GM19328 (cell line): Measurements from ENCODE around the gene TAF4B.
"Not testable (repeated sequence)": the region's sequence is repeated elsewhere in the genome, so short reads cannot be mapped to it uniquely, and the experiment has no call there.

ENCODE experiments used
- ATAC-seq: cut with Tn5 transposase; IDR thresholded peaks from one replicate; pipeline ENCODE4 v1.9.1; 2021; ENCODE audit warnings: mild to moderate bottlenecking, moderate library complexity; ENCODE audit not compliant: unreplicated experiment

Gene TAF4B

GRCh38 chr18:26230497-26230896 lies 4.3 kb downstream of the TAF4B start:
- ATAC-seq: no peak

GRCh38 chr18:26233208-26233607 lies 7.0 kb downstream of the TAF4B start:
- ATAC-seq: no peak

- ATAC-seq: not testable (repeated sequence)
These were observed 11.1 kb downstream of the TAF4B start for GRCh38 chr18:26237363-26237762.

- ATAC-seq: not testable (repeated sequence)
These were observed 12.5 kb downstream of the TAF4B start for GRCh38 chr18:26238718-26239117.

- ATAC-seq: not testable (repeated sequence)
These were observed 16.1 kb downstream of the TAF4B start for GRCh38 chr18:26242392-26242791.

GRCh38 chr18:26245434-26245833 lies 19.2 kb downstream of the TAF4B start:
- not testable (repeated sequence) for ATAC-seq

- ATAC-seq: no peak
These were observed 26.2 kb downstream of the TAF4B start for GRCh38 chr18:26252411-26252810.

- not testable (repeated sequence) for ATAC-seq
These were observed 28.6 kb downstream of the TAF4B start for GRCh38 chr18:26254808-26255207.

- no peak for ATAC-seq
These were observed 29.7 kb downstream of the TAF4B start for GRCh38 chr18:26255695-26256622.

GRCh38 chr18:26258711-26259110 lies 32.5 kb downstream of the TAF4B start:
- ATAC-seq: no peak

GRCh38 chr18:26259416-26259815 lies 33.2 kb downstream of the TAF4B start:
- not testable (repeated sequence) for ATAC-seq

- ATAC-seq: no peak
These were observed 35.9 kb downstream of the TAF4B start for GRCh38 chr18:26262156-26262555.

GRCh38 chr18:26267357-26267930 lies 41.2 kb downstream of the TAF4B start:
- no peak for ATAC-seq

- ATAC-seq: no peak
These were observed 42.2 kb downstream of the TAF4B start for GRCh38 chr18:26268454-26268853.

- no peak for ATAC-seq
These were observed 45.8 kb downstream of the TAF4B start for GRCh38 chr18:26271917-26272549.

GRCh38 chr18:26277374-26277773 lies 51.1 kb downstream of the TAF4B start:
- ATAC-seq: no peak

- no peak for ATAC-seq
These were observed 53.2 kb downstream of the TAF4B start for GRCh38 chr18:26279428-26279827.

GRCh38 chr18:26286008-26286407 lies 59.8 kb downstream of the TAF4B start:
- ATAC-seq: no peak

- no peak for ATAC-seq
These were observed 61.4 kb downstream of the TAF4B start for GRCh38 chr18:26287644-26288043.

GRCh38 chr18:26290385-26290784 lies 64.1 kb downstream of the TAF4B start:
- no peak for ATAC-seq

GRCh38 chr18:26293982-26294381 lies 67.7 kb downstream of the TAF4B start:
- no peak for ATAC-seq

- no peak for ATAC-seq
These were observed 71.9 kb downstream of the TAF4B start for GRCh38 chr18:26298107-26298506.
